ENCODE measurements around the gene AQP11.
A peak's percentile ranks its signal among the peaks of the same experiment; 100 is the strongest.

The AQP11 gene

DNA sequence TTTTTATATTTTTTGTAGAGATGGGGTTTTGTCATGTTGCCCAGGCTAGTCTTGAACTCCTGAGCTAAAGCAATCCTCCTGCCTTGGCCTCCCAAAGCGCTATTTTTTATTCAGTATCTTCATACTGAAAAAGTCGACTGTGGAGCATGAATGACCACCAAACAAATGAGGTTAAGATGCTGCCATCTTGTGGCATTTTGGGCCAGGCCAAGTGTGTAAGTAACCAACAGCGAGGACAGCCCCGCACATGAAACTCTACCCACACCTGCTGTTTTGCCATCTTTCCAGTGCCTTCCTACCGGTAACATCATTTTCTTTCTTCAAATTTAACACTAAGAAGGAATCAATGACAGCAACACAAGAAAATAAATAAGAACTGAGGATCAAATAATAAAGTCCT is 32.2 kb upstream of the AQP11 start:
- TF ChIP-seq, protein P1, sequence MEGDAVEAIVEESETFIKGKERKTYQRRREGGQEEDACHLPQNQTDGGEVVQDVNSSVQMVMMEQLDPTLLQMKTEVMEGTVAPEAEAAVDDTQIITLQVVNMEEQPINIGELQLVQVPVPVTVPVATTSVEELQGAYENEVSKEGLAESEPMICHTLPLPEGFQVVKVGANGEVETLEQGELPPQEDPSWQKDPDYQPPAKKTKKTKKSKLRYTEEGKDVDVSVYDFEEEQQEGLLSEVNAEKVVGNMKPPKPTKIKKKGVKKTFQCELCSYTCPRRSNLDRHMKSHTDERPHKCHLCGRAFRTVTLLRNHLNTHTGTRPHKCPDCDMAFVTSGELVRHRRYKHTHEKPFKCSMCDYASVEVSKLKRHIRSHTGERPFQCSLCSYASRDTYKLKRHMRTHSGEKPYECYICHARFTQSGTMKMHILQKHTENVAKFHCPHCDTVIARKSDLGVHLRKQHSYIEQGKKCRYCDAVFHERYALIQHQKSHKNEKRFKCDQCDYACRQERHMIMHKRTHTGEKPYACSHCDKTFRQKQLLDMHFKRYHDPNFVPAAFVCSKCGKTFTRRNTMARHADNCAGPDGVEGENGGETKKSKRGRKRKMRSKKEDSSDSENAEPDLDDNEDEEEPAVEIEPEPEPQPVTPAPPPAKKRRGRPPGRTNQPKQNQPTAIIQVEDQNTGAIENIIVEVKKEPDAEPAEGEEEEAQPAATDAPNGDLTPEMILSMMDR (IDR thresholded peaks at IDR 0.05; ENCODE audit: low read depth, low read length), result peak; percentile 44
- TF ChIP-seq MYC (IDR thresholded peaks at IDR 0.05; ENCODE audit: low read depth, low read length), result no peak
- peak; percentile 52 for DNase-seq (ENCODE audit: low read depth)

GRCh38 chr11:77558380-77558779 is 31.4 kb upstream of the AQP11 start:
- H3K4me3 ChIP-seq (ENCODE audit: low read depth, low read length), result no peak overlapping the region
- no peak for DNase-seq (ENCODE audit: low read depth)
- TF ChIP-seq MAX (IDR thresholded peaks at IDR 0.05; ENCODE audit: low read depth, low read length), result no peak
- TF ChIP-seq, protein P1 (IDR thresholded peaks at IDR 0.05; ENCODE audit: low read depth, low read length), result no peak
- TF ChIP-seq MYC (IDR thresholded peaks at IDR 0.05; ENCODE audit: low read depth, low read length), result no peak
- TF ChIP-seq POLR2A (IDR thresholded peaks at IDR 0.05; ENCODE audit: extremely low read depth, insufficient read length), result no peak

More for the DNA sequence above, 32.2 kb upstream of the AQP11 start:
- H3K4me3 ChIP-seq (ENCODE audit: low read depth, low read length), result no peak overlapping the region

GRCh38 chr11:77559686-77560401 is 29.9 kb upstream of the AQP11 start:
- DNase-seq (ENCODE audit: low read depth), result peak; percentile 9
- H3K4me3 ChIP-seq (ENCODE audit: low read depth, low read length), result no peak overlapping the region
- TF ChIP-seq MAX (IDR thresholded peaks at IDR 0.05; ENCODE audit: low read depth, low read length), result peak; percentile 59; the same call in 1 of the 2 replicates
- no peak for TF ChIP-seq POLR2A (IDR thresholded peaks at IDR 0.05; ENCODE audit: extremely low read depth, insufficient read length)

DNA sequence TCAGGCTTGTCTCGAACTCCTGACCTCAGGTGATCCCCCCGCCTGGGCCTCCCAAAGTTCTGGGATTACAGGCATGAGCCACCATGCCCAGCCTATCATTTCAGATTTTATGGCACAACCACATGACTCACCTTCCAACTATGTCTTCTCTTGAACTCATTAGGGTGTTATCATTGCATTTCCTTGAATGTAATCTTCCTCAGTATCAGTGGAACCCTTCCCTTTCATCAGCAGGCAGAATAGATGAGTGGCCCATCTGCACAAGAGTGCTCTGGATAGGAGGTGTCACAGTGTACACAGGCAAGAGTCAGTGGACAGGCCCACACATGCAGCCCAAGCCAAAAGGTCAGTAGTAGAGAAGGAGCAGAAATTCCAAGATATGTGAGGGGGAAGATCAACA is 29.1 kb upstream of the AQP11 start:
- no peak overlapping the region for H3K4me3 ChIP-seq (ENCODE audit: low read depth, low read length)

DNA sequence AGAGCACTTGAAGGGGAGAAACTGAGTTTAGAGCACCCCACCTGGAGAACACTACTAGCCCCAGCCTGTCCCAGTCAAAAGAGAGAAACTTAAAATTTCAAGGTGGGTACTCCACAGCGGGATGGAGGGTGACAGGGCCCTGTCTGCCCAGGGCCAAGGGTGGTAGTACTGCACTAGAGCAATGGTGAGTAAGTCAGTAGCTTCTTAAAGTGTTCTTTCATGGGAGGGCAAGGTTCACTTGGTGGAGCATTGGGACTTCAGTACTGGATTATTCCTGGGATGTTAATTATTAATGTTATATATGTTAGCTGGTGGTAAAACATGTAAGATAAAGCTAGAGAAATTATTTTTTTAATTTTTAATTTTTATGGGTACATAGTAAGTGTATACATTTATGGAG is 28.5 kb upstream of the AQP11 start:
- H3K4me3 ChIP-seq (ENCODE audit: low read depth, low read length), result no peak overlapping the region
- TF ChIP-seq, protein P1 (IDR thresholded peaks at IDR 0.05; ENCODE audit: low read depth, low read length), result no peak
- TF ChIP-seq MAX (IDR thresholded peaks at IDR 0.05; ENCODE audit: low read depth, low read length), result no peak
- no peak for TF ChIP-seq MYC (IDR thresholded peaks at IDR 0.05; ENCODE audit: low read depth, low read length)
- TF ChIP-seq POLR2A (IDR thresholded peaks at IDR 0.05; ENCODE audit: extremely low read depth, insufficient read length), result no peak
- DNase-seq (ENCODE audit: low read depth), result no peak

More for the DNA sequence above, 29.1 kb upstream of the AQP11 start:
- TF ChIP-seq POLR2A (IDR thresholded peaks at IDR 0.05; ENCODE audit: extremely low read depth, insufficient read length), result no peak
- TF ChIP-seq MAX (IDR thresholded peaks at IDR 0.05; ENCODE audit: low read depth, low read length), result no peak
- no peak for TF ChIP-seq MYC (IDR thresholded peaks at IDR 0.05; ENCODE audit: low read depth, low read length)
- TF ChIP-seq, protein P1 (IDR thresholded peaks at IDR 0.05; ENCODE audit: low read depth, low read length), result no peak
- DNase-seq (ENCODE audit: low read depth), result no peak

- DNase-seq (ENCODE audit: low read depth), result no peak
- no peak for TF ChIP-seq MAX (IDR thresholded peaks at IDR 0.05; ENCODE audit: low read depth, low read length)
- no peak overlapping the region for H3K4me3 ChIP-seq (ENCODE audit: low read depth, low read length)
Observed at GRCh38 chr11:77568306-77568705, 21.4 kb upstream of the AQP11 start.
